WTC11 (cell line): ENCODE results near the gene FRK. TPM values are rescaled to one million over a fixed set of nuclear protein-coding genes. Genes with fewer than 3 reads are reported as not detected.

ENCODE experiments used
- CBFB ChIP-seq: sonication (generic); formaldehyde crosslinking; IDR thresholded peaks from 2 replicates; pipeline ENCODE4 v1.8.1; 2022; ENCODE audit warnings: mild to moderate bottlenecking, low read depth, missing genetic modification reagents
- CDX4 ChIP-seq: fragments of 250-450 bp; sonication (Bioruptor Pico); IDR thresholded peaks from 2 replicates; pipeline ENCODE4 v1.9.0; 2021; ENCODE audit warnings: moderate library complexity, mild to moderate bottlenecking, inconsistent platforms, borderline replicate concordance
- CREB1 ChIP-seq: sonication (generic); formaldehyde crosslinking; IDR thresholded peaks from 2 replicates; pipeline ENCODE4 v1.8.0; 2023; ENCODE audit warnings: mild to moderate bottlenecking, missing genetic modification reagents
- CREM ChIP-seq: sonication (generic); formaldehyde crosslinking; IDR thresholded peaks from 2 replicates; pipeline ENCODE4 v1.8.1; 2022; ENCODE audit warnings: mild to moderate bottlenecking, missing genetic modification reagents, moderate library complexity
- CTCF ChIP-seq: fragments of 200-600 bp; IDR thresholded peaks from 2 replicates; pipeline ENCODE4 v1.8.0; 2022; ENCODE audit warnings: antibody characterized with exemption
- E2F1 ChIP-seq: sonication (generic); formaldehyde crosslinking; IDR thresholded peaks from 2 replicates; pipeline ENCODE4 v1.8.0; 2022; ENCODE audit warnings: mild to moderate bottlenecking, missing genetic modification reagents
- ELF4 ChIP-seq: sonication (generic); formaldehyde crosslinking; IDR thresholded peaks from 2 replicates; pipeline ENCODE4 v1.8.1; 2022; ENCODE audit warnings: low read depth, mild to moderate bottlenecking, moderate library complexity, missing genetic modification reagents
- ERG ChIP-seq: fragments of 250-450 bp; sonication (Bioruptor Pico); IDR thresholded peaks from 2 replicates; pipeline ENCODE4 v1.8.0; 2021; ENCODE audit warnings: mild to moderate bottlenecking
- ESRRA ChIP-seq: sonication (generic); formaldehyde crosslinking; IDR thresholded peaks from 2 replicates; pipeline ENCODE4 v1.8.1; 2022; ENCODE audit warnings: mild to moderate bottlenecking, missing genetic modification reagents, borderline replicate concordance
- FOXJ3 ChIP-seq: sonication (generic); formaldehyde crosslinking; IDR thresholded peaks from 2 replicates; pipeline ENCODE4 v1.9.0; 2021; ENCODE audit warnings: missing genetic modification reagents, mild to moderate bottlenecking, borderline replicate concordance
- FOXK1 ChIP-seq: sonication (generic); formaldehyde crosslinking; IDR thresholded peaks from 2 replicates; pipeline ENCODE4 v1.8.0; 2022; ENCODE audit warnings: mild to moderate bottlenecking, moderate library complexity, missing genetic modification reagents
- FOXP1 ChIP-seq: sonication (generic); formaldehyde crosslinking; IDR thresholded peaks from 2 replicates; pipeline ENCODE4 v1.8.0; 2022; ENCODE audit warnings: missing genetic modification reagents, mild to moderate bottlenecking, moderate library complexity, borderline replicate concordance
- FOXP4 ChIP-seq: sonication (generic); formaldehyde crosslinking; IDR thresholded peaks from 2 replicates; pipeline ENCODE4 v1.8.0; 2022; ENCODE audit warnings: mild to moderate bottlenecking, missing genetic modification reagents
- GABPB1 ChIP-seq: sonication (generic); formaldehyde crosslinking; IDR thresholded peaks from 2 replicates; pipeline ENCODE4 v1.8.1; 2023; ENCODE audit warnings: mild to moderate bottlenecking, missing genetic modification reagents
- GTF2I ChIP-seq: fragments of 250-450 bp; sonication (Bioruptor Pico); conservative IDR thresholded peaks from 2 replicates; pipeline ENCODE4 v1.4.0; 2021; ENCODE audit warnings: mild to moderate bottlenecking
- HMGXB4 ChIP-seq: sonication (generic); formaldehyde crosslinking; IDR thresholded peaks from 2 replicates; pipeline ENCODE4 v1.8.1; 2023; ENCODE audit warnings: mild to moderate bottlenecking, moderate library complexity, missing genetic modification reagents
- JAZF1 ChIP-seq: fragments of 250-450 bp; sonication (Bioruptor Pico); IDR thresholded peaks from 2 replicates; pipeline ENCODE4 v1.9.0; 2021; ENCODE audit warnings: moderate library complexity, mild to moderate bottlenecking, inconsistent platforms
- MXD4 ChIP-seq: fragments of 250-450 bp; sonication (Bioruptor Pico); IDR thresholded peaks from 2 replicates; pipeline ENCODE4 v1.8.0; 2021; ENCODE audit warnings: mild to moderate bottlenecking, moderate library complexity, borderline replicate concordance
- MYBL2 ChIP-seq: sonication (generic); formaldehyde crosslinking; IDR thresholded peaks from 2 replicates; pipeline ENCODE4 v1.8.1; 2023; ENCODE audit warnings: mild to moderate bottlenecking, moderate library complexity, missing genetic modification reagents
- NFE2L1 ChIP-seq: sonication (generic); formaldehyde crosslinking; IDR thresholded peaks from 2 replicates; pipeline ENCODE4 v1.8.1; 2023; ENCODE audit warnings: missing genetic modification reagents
- OVOL2 ChIP-seq: fragments of 250-450 bp; sonication (Bioruptor Pico); IDR thresholded peaks from 2 replicates; pipeline ENCODE4 v1.9.0; 2021; ENCODE audit warnings: mild to moderate bottlenecking, borderline replicate concordance
- PRRX2 ChIP-seq: fragments of 250-450 bp; sonication (Bioruptor Pico); IDR thresholded peaks from 2 replicates; pipeline ENCODE4 v1.8.0; 2021; ENCODE audit warnings: mild to moderate bottlenecking
- SP1 ChIP-seq: sonication (generic); formaldehyde crosslinking; conservative IDR thresholded peaks from 2 replicates; pipeline ENCODE4 v1.8.1; 2022; ENCODE audit warnings: missing genetic modification reagents
- TP53 ChIP-seq: sonication (generic); formaldehyde crosslinking; IDR thresholded peaks from 2 replicates; pipeline ENCODE4 v1.8.1; 2023; ENCODE audit warnings: mild to moderate bottlenecking, missing genetic modification reagents
- USF1 ChIP-seq: sonication (generic); formaldehyde crosslinking; IDR thresholded peaks from 2 replicates; pipeline ENCODE4 v1.8.0; 2022; ENCODE audit warnings: mild to moderate bottlenecking, missing genetic modification reagents
- ZBTB21 ChIP-seq: sonication (generic); formaldehyde crosslinking; IDR thresholded peaks from 2 replicates; pipeline ENCODE4 v1.8.1; 2023; ENCODE audit warnings: mild to moderate bottlenecking, missing genetic modification reagents, borderline replicate concordance
- ZNF512 ChIP-seq: sonication (generic); formaldehyde crosslinking; IDR thresholded peaks from 2 replicates; pipeline ENCODE4 v1.8.1; 2022; ENCODE audit warnings: missing genetic modification reagents, borderline replicate concordance
- total RNA-seq: library from RNA; stranded (reverse); gene quantifications from 3 replicates; pipeline ENCODE4 v1.2.3, GENCODE V29; 2021

Gene FRK
- total RNA-seq, 1 experiment from 2014 or later, result 0.13 TPM

- TF ChIP-seq ERG (no peak), MXD4 (no peak), CDX4 (no peak), NFE2L1 (peak; percentile 42; the same call in 1 of the 2 replicates), ELF4 (CRISPR knock-in tag) (no peak), MYBL2 (CRISPR knock-in tag) (peak; percentile 65; the same call in 1 of the 2 replicates), ZNF512 (CRISPR knock-in tag) (0 out of 2 replicates have a peak, but pooled peaks have one; percentile 20), FOXJ3 (CRISPR knock-in tag) (no peak), CTCF (no peak), CBFB (CRISPR knock-in tag) (0 out of 2 replicates have a peak, but pooled peaks have one; percentile 92), SP1 (CRISPR knock-in tag) (peak; percentile 85), FOXP1 (CRISPR knock-in tag) (peak; percentile 89; the same call in 1 of the 2 replicates), FOXP4 (CRISPR knock-in tag) (peak; percentile 93), E2F1 (CRISPR knock-in tag) (no peak; the same call in 1 of the 2 replicates), ESRRA (CRISPR knock-in tag) (0 out of 2 replicates have a peak, but pooled peaks have one; percentile 29), TP53 (CRISPR knock-in tag) (peak; percentile 91), GABPB1 (peak; percentile 75), HMGXB4 (CRISPR knock-in tag) (peak; percentile 96), PRRX2 (peak; percentile 58; the same call in 1 of the 2 replicates), GTF2I (CRISPR knock-in tag) (no peak), USF1 (CRISPR knock-in tag) (0 out of 2 replicates have a peak, but pooled peaks have one; percentile 59), FOXK1 (CRISPR knock-in tag) (no peak), ZBTB21 (CRISPR knock-in tag) (0 out of 2 replicates have a peak, but pooled peaks have one; percentile 70), CREB1 (CRISPR knock-in tag) (0 out of 2 replicates have a peak, but pooled peaks have one; percentile 50), CREM (peak; percentile 70), JAZF1 (CRISPR knock-in tag) (no peak), OVOL2 (CRISPR knock-in tag) (no peak)
Observed at GRCh38 chr6:116100419-116101301, 40.0 kb upstream of the FRK start, which contains the start of gene NT5DC1 (continued).
